Keratinocyte (primary cell): ENCODE data around the gene BCL2.

Experiments
- EZH2 ChIP-seq: IDR thresholded peaks from one replicate; pipeline ENCODE4 v1.6.1; 2012; ENCODE audit warnings: inconsistent platforms, mild to moderate bottlenecking, low read length, moderate library complexity
- TF ChIP-seq, protein P1 (sequence below), 3 experiments: IDR thresholded peaks in 1 of 3; conservative IDR thresholded peaks in 1 of 3; optimal IDR thresholded peaks in 1 of 3; 2 replicates in 2 of 3; 3 replicates in 1 of 3; pipeline versions ENCODE3 to v1.5.1; 2011; ENCODE audit warnings: low read length in 3 of 3, mild to moderate bottlenecking in 3 of 3, moderate library complexity in 2 of 3, control low read depth in 1 of 3, inconsistent platforms in 1 of 3; ENCODE audit not compliant: insufficient read depth in 2 of 3; ENCODE audit errors: extremely low read depth in 1 of 3

DNA sequence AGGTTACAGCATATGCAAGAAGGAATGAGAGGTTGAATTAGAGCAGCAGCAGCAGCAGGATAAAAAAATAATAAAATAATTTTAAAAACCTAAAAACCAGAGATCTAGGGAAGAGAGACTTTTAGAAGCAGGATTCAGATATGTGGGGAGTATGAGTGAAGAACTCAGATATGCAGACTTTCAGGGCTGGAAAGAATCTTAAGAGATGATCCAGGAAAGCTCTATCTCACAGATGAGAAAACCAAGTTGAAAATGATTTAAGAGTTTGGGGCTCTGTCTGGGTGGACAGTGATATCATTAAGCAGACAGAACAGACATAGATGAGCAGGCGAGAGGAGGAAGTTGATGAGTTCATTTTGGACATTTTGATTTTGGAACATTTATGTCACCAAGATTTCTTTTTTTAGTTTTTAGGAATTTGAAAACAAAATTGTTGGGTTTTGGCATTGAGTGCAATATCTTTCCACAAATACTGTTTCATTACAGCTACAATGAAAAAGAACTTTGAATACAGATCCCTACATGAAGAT lies 31.8 kb downstream of the BCL2 start:
- TF ChIP-seq, protein P1, sequence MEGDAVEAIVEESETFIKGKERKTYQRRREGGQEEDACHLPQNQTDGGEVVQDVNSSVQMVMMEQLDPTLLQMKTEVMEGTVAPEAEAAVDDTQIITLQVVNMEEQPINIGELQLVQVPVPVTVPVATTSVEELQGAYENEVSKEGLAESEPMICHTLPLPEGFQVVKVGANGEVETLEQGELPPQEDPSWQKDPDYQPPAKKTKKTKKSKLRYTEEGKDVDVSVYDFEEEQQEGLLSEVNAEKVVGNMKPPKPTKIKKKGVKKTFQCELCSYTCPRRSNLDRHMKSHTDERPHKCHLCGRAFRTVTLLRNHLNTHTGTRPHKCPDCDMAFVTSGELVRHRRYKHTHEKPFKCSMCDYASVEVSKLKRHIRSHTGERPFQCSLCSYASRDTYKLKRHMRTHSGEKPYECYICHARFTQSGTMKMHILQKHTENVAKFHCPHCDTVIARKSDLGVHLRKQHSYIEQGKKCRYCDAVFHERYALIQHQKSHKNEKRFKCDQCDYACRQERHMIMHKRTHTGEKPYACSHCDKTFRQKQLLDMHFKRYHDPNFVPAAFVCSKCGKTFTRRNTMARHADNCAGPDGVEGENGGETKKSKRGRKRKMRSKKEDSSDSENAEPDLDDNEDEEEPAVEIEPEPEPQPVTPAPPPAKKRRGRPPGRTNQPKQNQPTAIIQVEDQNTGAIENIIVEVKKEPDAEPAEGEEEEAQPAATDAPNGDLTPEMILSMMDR (optimal IDR thresholded peaks at IDR 0.05 in 1 of 3, IDR thresholded peaks at IDR 0.05 in 1 of 3, conservative IDR thresholded peaks at IDR 0.05 in 1 of 3; ENCODE audit: extremely low read depth in 1 of 3, insufficient read depth in 2 of 3, low read length in 3 of 3) = no peak
- TF ChIP-seq EZH2 = no peak
